Lung (tissue), 12 donors: ENCODE measurements around the gene SUGCT. TPM values are rescaled to one million over a fixed set of nuclear protein-coding genes. Genes with fewer than 3 reads are reported as not detected.
"Not testable (repeated sequence)": the region's sequence is repeated elsewhere in the genome, so short reads cannot be mapped to it uniquely, and the experiment has no call there.

Experiments used
- ATAC-seq: fragments of 200-7000 bp; cut with Tn5 transposase; one replicate; pipeline ENCODE4 v1.9.1; 2020; ENCODE audit warnings: moderate number of reproducible peaks; ENCODE audit not compliant: insufficient read depth, low FRiP score
- DNase-seq, 3 donors: peaks; one replicate each; pipeline ENCODE4 v3.0.0-alpha.2; 2013 to 2017
- H3K27ac ChIP-seq, 2 donors: one replicate each; pipeline ENCODE4 v1.5.1; 2013; ENCODE audit warnings: mild to moderate bottlenecking in 2 of 2, moderate library complexity in 2 of 2, control low read depth in 1 of 2, inconsistent platforms in 1 of 2, low read depth in 1 of 2, low read length in 1 of 2
- H3K27me3 ChIP-seq, 3 donors: one replicate each; pipeline ENCODE4 v1.5.1; 2013; ENCODE audit warnings: low read length in 2 of 3; ENCODE audit not compliant: control insufficient read depth in 3 of 3, insufficient read depth in 3 of 3
- H3K36me3 ChIP-seq, 4 donors: one replicate each; pipeline ENCODE4 v1.5.1; 2013; ENCODE audit warnings: low read length in 4 of 4, mild to moderate bottlenecking in 1 of 4, moderate library complexity in 1 of 4; ENCODE audit not compliant: control insufficient read depth in 4 of 4, insufficient read depth in 4 of 4
- H3K4me1 ChIP-seq, 5 donors: one replicate each; pipeline ENCODE4 v1.5.1; 2013; ENCODE audit warnings: low read length in 5 of 5, mild to moderate bottlenecking in 2 of 5, moderate library complexity in 1 of 5; ENCODE audit not compliant: control insufficient read depth in 5 of 5, insufficient read depth in 5 of 5
- H3K4me3 ChIP-seq: one replicate; pipeline ENCODE4 v1.5.1; 2013; ENCODE audit warnings: mild to moderate bottlenecking, control low read depth, moderate library complexity
- H3K9ac ChIP-seq, 2 donors: one replicate each; pipeline ENCODE4 v1.5.1; 2013; ENCODE audit warnings: low read length in 2 of 2, control low read depth in 1 of 2; ENCODE audit not compliant: insufficient read depth in 1 of 2
- H3K9me3 ChIP-seq, 4 donors: one replicate each; pipeline ENCODE4 v1.5.1; 2013; ENCODE audit warnings: low read length in 3 of 4, mild to moderate bottlenecking in 1 of 4, moderate library complexity in 1 of 4; ENCODE audit not compliant: control insufficient read depth in 4 of 4, insufficient read depth in 3 of 4
- WGBS, 2 donors: extraction: QIAGEN DNeasy Blood & Tissue Kit; methylation state at CpG; one replicate each; pipeline ENCODE4 v1.1.7; 2013; 5-methylcytosine and 5-hydroxymethylcytosine counted together
- polyA plus RNA-seq, 2 donors: library from polyadenylated mRNA; stranded (reverse); fragments of 200-250 nt; gene quantifications; one replicate each; pipeline ENCODE4 v1.2.1, GENCODE V29; 2013
- total RNA-seq, 2 donors: library from RNA; depleted of rRNA in 1 of 2; stranded (reverse); fragments of >200 nt in 1 of 2; gene quantifications; one replicate each; pipeline ENCODE4 v1.2.1, GENCODE V29; 2014 to 2021
- TF ChIP-seq, protein P1 (sequence below): IDR thresholded peaks from 2 replicates; pipeline ENCODE4 v1.5.1; 2012; ENCODE audit warnings: mild to moderate bottlenecking; ENCODE audit errors: control extremely low read depth, extremely low read depth
- donor health status: control.
- donor health status: control.
- donor health status: Bipolar disorder and iron deficiency.
- donor health status: healthy.
- donor health status: DM: yes; HTN: yes; CAD: no.

SUGCT gene
- total and polyA plus RNA-seq, 4 donors = 0.23 to 4.2 (median 1.8) TPM

DNA sequence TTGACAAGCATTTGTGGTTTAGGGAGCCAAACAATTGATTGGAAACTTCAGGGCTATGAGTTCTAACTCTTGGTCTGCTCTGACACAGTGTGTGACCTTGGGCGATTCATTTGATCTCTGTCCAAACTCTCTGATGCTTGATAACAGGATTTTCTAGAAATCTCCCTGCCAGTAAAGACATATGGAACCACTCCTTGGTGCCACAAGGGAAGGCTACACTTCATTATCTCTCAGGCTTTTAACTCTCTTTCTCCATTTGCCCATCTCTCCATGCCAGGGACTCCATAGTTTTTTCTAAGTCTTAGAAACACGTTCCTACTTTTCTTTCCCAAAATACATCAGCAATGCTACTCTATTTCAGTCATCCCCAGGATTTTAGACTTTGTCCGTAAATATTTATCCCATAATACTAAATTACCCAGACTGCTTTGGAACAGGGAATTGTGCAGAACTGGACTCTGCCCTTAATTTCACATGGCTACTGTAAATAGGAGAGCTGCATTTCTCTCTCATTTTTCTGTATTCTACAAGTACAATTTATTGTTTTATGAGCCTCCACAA lies 488.2 kb downstream of the SUGCT start:
- ATAC-seq = no peak
- H3K9ac ChIP-seq = no peak overlapping the region

DNA sequence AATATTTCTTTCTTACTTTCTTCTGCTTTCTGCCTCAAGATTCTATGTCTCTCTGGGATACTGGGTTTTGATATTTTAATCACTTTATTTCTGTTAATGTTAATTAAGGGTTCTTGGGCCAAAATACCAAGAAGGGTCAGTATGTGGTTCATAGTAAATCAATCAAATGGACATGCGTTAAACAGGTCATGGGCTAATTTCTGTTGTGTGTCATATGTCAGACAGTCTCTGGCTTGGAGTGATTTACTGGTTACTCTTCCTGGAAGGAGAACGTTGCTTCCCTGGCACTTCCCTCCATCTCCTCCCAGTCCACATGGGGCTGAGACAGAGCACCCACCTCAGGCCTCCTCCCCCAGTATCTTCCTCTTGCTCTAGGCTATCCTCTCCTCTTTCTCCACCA lies 489.1 kb downstream of the SUGCT start:
- Histone ChIP-seq H3K4me3 (no peak overlapping the region), H3K9ac (no peak overlapping the region), H3K4me1 (peaks cover 0 to 8% (median 0%) of the 10 kb centered on the region in 5 donors), H3K27ac (no peak overlapping the region), H3K9me3 (peaks cover 0 to 2% (median 0%) of the 10 kb centered on the region in 4 donors), H3K36me3 (no peaks in the 10 kb centered on the region), H3K27me3 (no peaks in the 10 kb centered on the region)
- 44 to 62% methylated on average over 2 of the region's 2 CpGs for WGBS, 2 donors
- no peak for DNase-seq
- ATAC-seq = no peak
- TF ChIP-seq, protein P1, sequence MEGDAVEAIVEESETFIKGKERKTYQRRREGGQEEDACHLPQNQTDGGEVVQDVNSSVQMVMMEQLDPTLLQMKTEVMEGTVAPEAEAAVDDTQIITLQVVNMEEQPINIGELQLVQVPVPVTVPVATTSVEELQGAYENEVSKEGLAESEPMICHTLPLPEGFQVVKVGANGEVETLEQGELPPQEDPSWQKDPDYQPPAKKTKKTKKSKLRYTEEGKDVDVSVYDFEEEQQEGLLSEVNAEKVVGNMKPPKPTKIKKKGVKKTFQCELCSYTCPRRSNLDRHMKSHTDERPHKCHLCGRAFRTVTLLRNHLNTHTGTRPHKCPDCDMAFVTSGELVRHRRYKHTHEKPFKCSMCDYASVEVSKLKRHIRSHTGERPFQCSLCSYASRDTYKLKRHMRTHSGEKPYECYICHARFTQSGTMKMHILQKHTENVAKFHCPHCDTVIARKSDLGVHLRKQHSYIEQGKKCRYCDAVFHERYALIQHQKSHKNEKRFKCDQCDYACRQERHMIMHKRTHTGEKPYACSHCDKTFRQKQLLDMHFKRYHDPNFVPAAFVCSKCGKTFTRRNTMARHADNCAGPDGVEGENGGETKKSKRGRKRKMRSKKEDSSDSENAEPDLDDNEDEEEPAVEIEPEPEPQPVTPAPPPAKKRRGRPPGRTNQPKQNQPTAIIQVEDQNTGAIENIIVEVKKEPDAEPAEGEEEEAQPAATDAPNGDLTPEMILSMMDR = no peak

More for the DNA sequence above, 488.2 kb downstream of the SUGCT start:
- 71 to 82% methylated on average over 3 of the region's 3 CpGs for WGBS, 2 donors
- no peaks in the 10 kb centered on the region for H3K36me3 ChIP-seq
- H3K9me3 ChIP-seq = peaks cover 0 to 2% (median 0%) of the 10 kb centered on the region in 4 donors
- H3K27ac ChIP-seq = no peak overlapping the region
- peak in 2 of 3 donors; percentile 53 to 67 for DNase-seq
- no peak overlapping the region for H3K4me3 ChIP-seq
- H3K27me3 ChIP-seq = no peaks in the 10 kb centered on the region
- TF ChIP-seq, protein P1 = no peak
- H3K4me1 ChIP-seq = peaks cover 0 to 8% (median 0%) of the 10 kb centered on the region in 5 donors

DNA sequence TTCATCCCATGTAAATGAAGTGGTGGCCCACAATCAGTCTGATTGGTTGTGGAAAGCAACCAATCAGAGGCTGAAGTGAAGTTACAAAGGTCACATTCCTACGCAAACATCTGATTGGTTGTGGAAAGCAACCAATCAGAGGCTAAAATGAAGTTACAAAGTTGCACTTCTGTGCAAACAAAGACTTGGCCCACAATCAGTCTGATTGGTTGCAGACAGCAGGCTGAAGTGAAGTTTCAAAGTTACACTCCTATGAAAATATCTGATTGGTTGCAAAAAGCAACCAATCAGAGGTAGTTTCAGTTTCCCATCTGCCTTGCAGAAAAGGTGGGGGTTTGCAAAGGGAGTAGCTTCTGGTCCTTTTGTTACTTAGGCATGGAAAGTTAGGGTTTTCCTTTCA lies 492.6 kb downstream of the SUGCT start:
- not testable (repeated sequence) for H3K9me3 ChIP-seq, DNase-seq, H3K27ac ChIP-seq, H3K9ac ChIP-seq, ATAC-seq, H3K4me1 ChIP-seq, H3K36me3 ChIP-seq, H3K27me3 ChIP-seq, H3K4me3 ChIP-seq
- WGBS, 2 donors = 99 to 100% methylated on average over 1 of the region's 1 CpG

DNA sequence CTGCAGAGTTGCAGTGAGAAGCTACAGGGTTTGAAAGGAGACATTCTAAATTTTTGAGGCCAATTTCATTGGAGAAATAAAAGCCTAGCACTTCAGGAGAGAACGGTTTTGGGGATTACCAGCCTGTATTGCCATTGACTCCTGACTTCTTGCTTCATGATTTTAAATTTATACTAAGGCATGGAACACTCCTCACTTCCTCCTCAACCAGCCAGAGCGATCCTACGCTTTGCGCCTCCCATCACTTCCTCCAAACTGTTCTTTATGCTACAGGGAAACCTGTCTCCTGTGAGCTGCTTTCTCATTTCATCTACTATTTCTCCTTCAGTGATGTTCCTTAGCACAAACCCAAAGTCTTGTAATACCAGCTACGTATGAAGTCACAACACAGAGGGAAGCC lies 495.1 kb downstream of the SUGCT start:
- Histone ChIP-seq H3K4me1 (no peaks in the 10 kb centered on the region), H3K9me3 (peaks cover 0 to 2% (median 0%) of the 10 kb centered on the region in 4 donors), H3K36me3 (no peaks in the 10 kb centered on the region), H3K27me3 (no peaks in the 10 kb centered on the region), H3K27ac (no peak overlapping the region), H3K9ac (no peak overlapping the region), H3K4me3 (no peak overlapping the region)
- 67 to 78% methylated on average over 5 of the region's 5 CpGs for WGBS, 2 donors
- no peak for ATAC-seq
- DNase-seq = no peak
- TF ChIP-seq, protein P1 = no peak
